ENCODE data around the gene SH2D5.

DNA sequence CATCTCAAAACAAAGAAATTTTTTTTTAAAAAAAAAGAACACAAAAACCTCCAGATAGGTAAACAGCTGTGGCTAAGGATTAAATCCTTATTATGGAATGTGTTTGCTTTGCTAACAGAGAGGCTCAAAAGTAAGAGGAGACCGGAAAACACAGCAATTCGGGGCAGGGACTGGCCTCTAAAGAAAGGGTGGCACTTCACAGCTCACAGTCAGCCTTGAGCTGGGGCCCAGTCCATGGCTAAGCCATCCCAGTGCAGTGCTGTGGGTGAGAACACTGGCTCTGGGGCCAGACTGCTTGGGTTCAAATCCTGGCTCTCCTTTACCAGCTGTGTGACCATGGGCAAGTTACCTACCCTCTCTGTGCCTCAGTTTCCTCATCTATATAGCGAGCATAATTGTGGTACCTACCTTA, 42.9 kb downstream of the SH2D5 start:
- TF ChIP-seq CTCF (IDR thresholded peaks at IDR 0.05) (no peak), POLR2A (IDR thresholded peaks at IDR 0.05) (no peak)

Measured in uterus (tissue), 2 donors.